ENCODE data around the gene XPR1. TPM values are rescaled to one million over a fixed set of nuclear protein-coding genes. Genes with fewer than 3 reads are reported as not detected.

XPR1 gene
- total and polyA plus RNA-seq, 2 donors (not counting 3 experiments of a cell fraction or from before 2014, with no cell fraction given), result 23.9 to 26.7 TPM

GRCh38 chr1:180916771-180917170, 284.9 kb downstream of the XPR1 start:
- peaks cover 5% of the 10 kb centered on the region for H3K4me1 ChIP-seq (ENCODE audit: control insufficient read depth, extremely low read depth, insufficient read depth, low read length)
- H3K9ac ChIP-seq (replicated peaks; ENCODE audit: extremely low read depth, insufficient read depth, low read length), result no peak overlapping the region
- no peaks in the 10 kb centered on the region for H3K27me3 ChIP-seq (ENCODE audit: control insufficient read depth in 2 of 2, insufficient read depth in 2 of 2, low read length in 2 of 2)
- H3K4me3 ChIP-seq (replicated peaks in 1 of 3; ENCODE audit: insufficient read depth in 1 of 3, low read depth in 1 of 3, low read length in 3 of 3), result no peak overlapping the region
- no TSS peak for BruUV-seq (replicated peaks)
- ChIA-PET CTCF (interaction anchor here (0.8 to 1.9 kb wide), 2 partner anchors 35 to 401 kb away, joined by 3 to 8 read pairs; no protein-coding TSS in a partner anchor), POLR2A (no interaction called here)
- no peaks in the 10 kb centered on the region for H3K36me3 ChIP-seq (ENCODE audit: control insufficient read depth in 2 of 2, extremely low read depth in 1 of 2, insufficient read depth in 2 of 2, low read length in 2 of 2)
- H3K9me1 ChIP-seq (replicated peaks; ENCODE audit: control insufficient read depth, extremely low read depth, insufficient read depth, low read length), result no peaks in the 10 kb centered on the region
- H4K20me1 ChIP-seq (replicated peaks; ENCODE audit: control insufficient read depth, extremely low read depth, insufficient read depth, low read length), result no peaks in the 10 kb centered on the region
- no peak for FAIRE-seq
- no peaks in the 10 kb centered on the region for H3K9me3 ChIP-seq (replicated peaks; ENCODE audit: control insufficient read depth, insufficient read depth, low read length)
- dilution Hi-C loops (cut with MboI; ENCODE audit: extremely low pct_ligation_motif_present, low sequenced_read_pairs) (no loop called here), intact Hi-C loops (cut with micrococcal nuclease) (no loop called here)
- no peaks in the 10 kb centered on the region for H3K79me2 ChIP-seq (ENCODE audit: control insufficient read depth, insufficient read depth, low read length)
- H3K4me2 ChIP-seq (ENCODE audit: insufficient read depth, low read length), result no peak overlapping the region
- no peak overlapping the region for H2AFZ ChIP-seq (ENCODE audit: low read depth, low read length)
- TF ChIP-seq JUN (IDR thresholded peaks at IDR 0.05; ENCODE audit: borderline replicate concordance, insufficient read depth, insufficient read length, low read depth) (no peak), MYC (IDR thresholded peaks at IDR 0.05; ENCODE audit: low read depth, low read length) (no peak), POLR2A (IDR thresholded peaks at IDR 0.05; ENCODE audit: low read depth, low read length) (no peak), CTCF (IDR thresholded peaks at IDR 0.05; ENCODE audit: extremely low read depth in 1 of 2, insufficient read depth in 1 of 2, low read depth in 1 of 2, low read length in 2 of 2) (no peak), EZH2 (IDR thresholded peaks at IDR 0.05; ENCODE audit: borderline replicate concordance, low read depth, low read length, severe bottlenecking) (no peak), MAX (IDR thresholded peaks at IDR 0.05; ENCODE audit: insufficient read depth, insufficient read length) (no peak), FOS (IDR thresholded peaks at IDR 0.05; ENCODE audit: borderline replicate concordance, insufficient read depth, low read length) (no peak), POLR2AphosphoS5 (IDR thresholded peaks at IDR 0.05; ENCODE audit: insufficient read depth, low read depth, low read length) (no peak), GATA2 (IDR thresholded peaks at IDR 0.05; ENCODE audit: insufficient read depth, insufficient read length, low read depth, low read length) (no peak)
- no peak for DNase-seq (ENCODE audit: low read depth, low spot score)
- H3K27ac ChIP-seq (ENCODE audit: insufficient read depth, low read depth, low read length), result no peak overlapping the region

Measured in endothelial cell of umbilical vein (primary cell).